Stimulated activated CD8-positive, alpha-beta memory T cell treated with anti-CD3 and anti-CD28 coated beads, Interleukin-15, amount 100 ng/mL, for 48 hours (primary cell): ENCODE measurements around the gene NGRN.

Experiments
- DNase-seq, 2 donors: peaks; one replicate each; pipeline ENCODE4 v3.0.0-alpha.2; 2020; ENCODE audit warnings: low read depth in 2 of 2

NGRN gene

GRCh38 chr15:90265271-90266060 is at the start of gene NGRN:
TSS of gene NGRN (plus strand) at chr15:90265672. CDS start at chr15:90265713, 41 bp downstream.
- DNase-seq: peak; percentile 87 to 91

GRCh38 chr15:90217671-90218394 is 47.6 kb upstream of the NGRN start:
- no peak for DNase-seq

DNA sequence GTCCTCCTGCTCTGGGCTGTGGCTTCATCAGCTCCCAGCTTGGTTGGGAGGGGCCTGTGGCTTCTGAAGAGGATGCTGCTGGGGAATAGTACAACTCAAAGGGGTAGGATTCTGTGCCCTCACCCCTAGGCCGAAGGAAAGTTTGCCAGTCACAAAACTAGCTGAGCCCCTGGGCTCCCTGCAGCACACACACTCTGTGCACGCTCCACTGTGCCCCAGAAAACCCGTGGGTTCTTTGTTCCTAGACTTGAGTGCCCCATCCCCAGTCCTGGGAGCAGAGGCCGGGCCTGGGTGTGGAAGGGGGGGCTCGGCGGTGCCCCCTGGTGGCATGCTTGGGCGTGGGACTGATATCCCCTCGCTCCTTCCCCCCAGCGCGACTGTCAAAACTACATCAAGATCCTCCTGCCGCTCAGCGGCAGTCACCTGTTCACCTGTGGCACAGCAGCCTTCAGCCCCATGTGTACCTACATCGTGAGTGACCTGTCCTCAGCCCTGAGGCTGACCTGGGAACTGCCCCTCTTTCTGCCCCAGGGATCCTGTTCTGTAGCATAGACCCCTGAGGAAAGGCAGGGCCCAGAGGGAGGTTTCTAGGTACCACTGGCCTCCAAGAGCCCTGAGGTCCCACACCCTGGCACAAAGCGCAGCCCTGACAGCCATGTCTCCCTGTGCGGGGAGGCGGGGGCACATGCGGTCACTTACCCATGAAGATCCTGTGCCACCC is 45.9 kb upstream of the NGRN start:
- peak in 1 of 2 donors; percentile 32 for DNase-seq

GRCh38 chr15:90221246-90221900 is 44.1 kb upstream of the NGRN start:
- no peak for DNase-seq

GRCh38 chr15:90222547-90222946 is 42.9 kb upstream of the NGRN start:
- DNase-seq: no peak

DNA sequence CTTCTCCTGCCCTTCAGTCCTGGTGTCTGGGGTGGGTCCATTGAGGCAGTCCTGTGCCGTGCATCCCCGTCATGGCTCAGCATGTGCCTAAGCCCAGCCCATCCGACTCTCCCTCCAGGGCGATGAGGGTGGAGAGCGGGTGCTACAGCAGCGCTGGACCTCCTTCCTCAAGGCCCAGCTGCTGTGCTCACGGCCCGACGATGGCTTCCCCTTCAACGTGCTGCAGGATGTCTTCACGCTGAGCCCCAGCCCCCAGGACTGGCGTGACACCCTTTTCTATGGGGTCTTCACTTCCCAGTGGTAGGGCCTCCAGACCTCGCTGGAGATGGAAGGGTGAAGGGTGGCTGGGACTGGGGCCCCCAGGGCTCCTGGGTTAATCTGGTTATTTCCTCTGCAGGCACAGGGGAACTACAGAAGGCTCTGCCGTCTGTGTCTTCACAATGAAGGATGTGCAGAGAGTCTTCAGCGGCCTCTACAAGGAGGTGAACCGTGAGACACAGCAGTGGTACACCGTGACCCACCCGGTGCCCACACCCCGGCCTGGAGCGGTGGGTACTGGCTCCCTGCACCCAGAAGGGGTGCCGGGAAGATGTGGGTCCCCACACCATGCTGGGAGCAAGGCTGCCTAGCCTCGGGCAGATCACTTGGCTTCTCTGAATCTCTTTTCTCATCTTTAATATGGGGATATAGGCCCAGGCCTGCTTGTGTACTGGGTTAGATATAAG is 41.9 kb upstream of the NGRN start:
- no peak for DNase-seq

DNA sequence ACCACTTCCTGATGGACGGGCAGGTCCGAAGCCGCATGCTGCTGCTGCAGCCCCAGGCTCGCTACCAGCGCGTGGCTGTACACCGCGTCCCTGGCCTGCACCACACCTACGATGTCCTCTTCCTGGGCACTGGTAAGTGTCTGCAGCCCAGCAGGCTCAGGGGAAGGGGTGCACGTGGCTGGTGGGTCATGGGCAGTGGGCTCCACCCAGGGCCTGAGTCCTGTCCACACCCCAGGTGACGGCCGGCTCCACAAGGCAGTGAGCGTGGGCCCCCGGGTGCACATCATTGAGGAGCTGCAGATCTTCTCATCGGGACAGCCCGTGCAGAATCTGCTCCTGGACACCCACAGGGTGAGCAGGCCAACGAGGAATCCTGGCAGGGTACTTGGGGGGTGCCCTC is 40.4 kb upstream of the NGRN start:
- DNase-seq: no peak

- DNase-seq: no peak
These were observed 39.8 kb upstream of the NGRN start for GRCh38 chr15:90225504-90226234.

- no peak for DNase-seq
These were observed 38.1 kb upstream of the NGRN start for GRCh38 chr15:90227336-90227735.

- DNase-seq: no peak
These were observed 37.4 kb upstream of the NGRN start for GRCh38 chr15:90227816-90228772.

GRCh38 chr15:90228960-90229359 is 36.5 kb upstream of the NGRN start:
- no peak for DNase-seq

DNA sequence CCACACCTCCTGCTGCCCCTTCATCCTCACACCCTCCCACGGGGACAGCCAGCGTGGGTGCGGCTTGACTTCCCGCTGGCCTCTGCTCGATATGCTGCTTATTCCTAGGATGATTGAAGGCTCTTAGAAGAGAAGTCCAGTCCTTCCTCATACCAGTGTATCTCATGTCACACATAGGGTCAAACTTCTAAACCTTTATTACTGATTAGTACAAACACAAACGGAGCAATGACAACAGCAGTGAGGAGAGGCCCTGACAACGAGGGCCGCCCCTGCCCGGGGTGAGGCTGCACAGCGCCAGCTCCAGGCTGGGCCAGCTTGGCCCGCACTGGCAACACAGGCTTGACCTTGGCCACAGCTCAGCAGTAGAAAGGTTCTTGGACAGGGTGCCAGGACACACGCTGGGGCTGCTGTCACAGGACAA is 35.4 kb upstream of the NGRN start:
- no peak for DNase-seq

GRCh38 chr15:90230610-90231009 is 34.9 kb upstream of the NGRN start:
- no peak for DNase-seq

DNA sequence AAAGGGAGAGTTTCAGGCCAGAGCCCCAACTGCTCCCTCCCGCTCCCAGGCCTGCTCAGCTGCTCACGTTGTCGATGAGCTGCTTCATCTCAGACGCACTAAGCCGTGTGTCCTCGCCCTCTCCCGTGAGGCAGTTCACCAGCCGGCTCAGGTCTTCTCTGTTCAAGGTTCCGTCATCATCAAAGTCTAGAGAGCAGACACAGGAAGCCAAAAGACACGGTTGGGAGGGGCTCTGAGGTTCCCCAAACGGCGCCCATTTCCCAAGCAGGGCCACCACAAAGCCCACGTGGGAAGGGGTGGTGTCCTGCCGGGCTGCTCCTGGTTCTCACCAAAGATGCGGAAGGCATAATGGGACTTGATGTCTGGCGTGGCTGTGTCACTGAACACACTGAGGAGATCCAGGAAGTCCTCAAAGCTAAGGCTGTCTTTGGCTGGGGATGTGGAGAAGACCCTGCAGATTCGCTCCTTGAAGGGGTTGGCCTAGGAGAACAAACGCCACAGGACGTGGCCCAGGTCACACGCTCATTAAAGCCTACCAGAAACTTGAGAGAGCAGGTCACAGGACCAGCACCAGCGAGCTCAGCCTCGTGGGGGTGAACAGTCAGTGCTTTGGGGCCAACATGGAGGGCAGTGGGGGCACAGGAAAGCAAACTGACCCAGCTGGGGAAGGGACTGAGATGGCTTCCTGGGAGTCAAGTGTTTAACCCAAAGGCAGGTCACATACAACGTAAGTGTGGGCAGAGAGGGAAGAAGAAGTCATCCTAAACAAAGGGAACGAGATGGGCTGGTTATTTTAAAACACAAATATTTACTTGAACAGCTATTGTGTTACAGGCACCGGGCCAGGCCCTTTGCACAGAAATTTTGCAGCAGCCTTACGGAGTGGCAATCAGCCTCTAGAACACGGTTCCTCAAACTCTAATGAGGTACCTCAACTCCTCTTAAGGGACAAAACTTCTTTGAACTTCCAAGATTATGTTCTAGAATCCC is 34.1 kb upstream of the NGRN start:
- DNase-seq: peak; percentile 37 to 58

- no peak for DNase-seq
These were observed 33.3 kb upstream of the NGRN start for GRCh38 chr15:90232196-90232595.

DNA sequence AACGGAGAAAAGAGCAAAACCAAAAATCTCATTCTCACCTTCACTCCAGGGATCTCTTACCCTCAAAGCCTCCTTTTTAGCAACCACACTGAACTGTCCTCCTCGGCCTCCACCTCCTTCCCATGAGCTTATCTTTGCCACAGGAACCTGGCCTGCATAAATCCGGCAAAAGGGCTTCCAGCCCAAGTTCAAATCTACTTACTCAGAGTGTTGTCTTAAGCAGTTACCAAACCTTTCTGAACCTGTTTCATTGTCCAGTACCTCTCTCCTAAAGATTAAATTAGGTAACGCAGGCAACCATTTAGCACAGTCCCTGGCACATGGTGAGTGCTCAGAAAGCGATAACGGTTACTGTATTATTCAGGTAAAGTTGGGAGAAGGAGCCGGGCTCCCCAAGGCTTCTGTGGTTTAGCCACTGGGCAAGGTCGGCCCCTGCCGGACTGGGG is 32.5 kb upstream of the NGRN start:
- no peak for DNase-seq

GRCh38 chr15:90233387-90234095 is 31.9 kb upstream of the NGRN start, which contains the start of gene CIB1:
TSS of gene CIB1 (minus strand) at chr15:90233941. CDS start at chr15:90233885, 56 bp downstream.
- DNase-seq: peak; percentile 99
